Stimulated activated CD4-positive, alpha-beta T cell treated with anti-CD3 and anti-CD28 coated beads, Interleukin-2, amount 100 ng/mL, for 24 hours (primary cell): ENCODE measurements around the gene GXYLT1.
"Not testable (repeated sequence)": the region's sequence is repeated elsewhere in the genome, so short reads cannot be mapped to it uniquely, and the experiment has no call there.

Experiments used
- DNase-seq, 2 donors: peaks; one replicate each; pipeline ENCODE4 v3.0.0-alpha.2; 2020

The GXYLT1 gene, protein sequence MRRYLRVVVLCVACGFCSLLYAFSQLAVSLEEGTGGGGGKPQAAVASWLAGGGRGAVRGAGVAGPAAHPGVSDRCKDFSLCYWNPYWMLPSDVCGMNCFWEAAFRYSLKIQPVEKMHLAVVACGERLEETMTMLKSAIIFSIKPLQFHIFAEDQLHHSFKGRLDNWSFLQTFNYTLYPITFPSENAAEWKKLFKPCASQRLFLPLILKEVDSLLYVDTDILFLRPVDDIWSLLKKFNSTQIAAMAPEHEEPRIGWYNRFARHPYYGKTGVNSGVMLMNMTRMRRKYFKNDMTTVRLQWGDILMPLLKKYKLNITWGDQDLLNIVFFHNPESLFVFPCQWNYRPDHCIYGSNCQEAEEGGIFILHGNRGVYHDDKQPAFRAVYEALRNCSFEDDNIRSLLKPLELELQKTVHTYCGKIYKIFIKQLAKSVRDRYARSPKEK

DNA sequence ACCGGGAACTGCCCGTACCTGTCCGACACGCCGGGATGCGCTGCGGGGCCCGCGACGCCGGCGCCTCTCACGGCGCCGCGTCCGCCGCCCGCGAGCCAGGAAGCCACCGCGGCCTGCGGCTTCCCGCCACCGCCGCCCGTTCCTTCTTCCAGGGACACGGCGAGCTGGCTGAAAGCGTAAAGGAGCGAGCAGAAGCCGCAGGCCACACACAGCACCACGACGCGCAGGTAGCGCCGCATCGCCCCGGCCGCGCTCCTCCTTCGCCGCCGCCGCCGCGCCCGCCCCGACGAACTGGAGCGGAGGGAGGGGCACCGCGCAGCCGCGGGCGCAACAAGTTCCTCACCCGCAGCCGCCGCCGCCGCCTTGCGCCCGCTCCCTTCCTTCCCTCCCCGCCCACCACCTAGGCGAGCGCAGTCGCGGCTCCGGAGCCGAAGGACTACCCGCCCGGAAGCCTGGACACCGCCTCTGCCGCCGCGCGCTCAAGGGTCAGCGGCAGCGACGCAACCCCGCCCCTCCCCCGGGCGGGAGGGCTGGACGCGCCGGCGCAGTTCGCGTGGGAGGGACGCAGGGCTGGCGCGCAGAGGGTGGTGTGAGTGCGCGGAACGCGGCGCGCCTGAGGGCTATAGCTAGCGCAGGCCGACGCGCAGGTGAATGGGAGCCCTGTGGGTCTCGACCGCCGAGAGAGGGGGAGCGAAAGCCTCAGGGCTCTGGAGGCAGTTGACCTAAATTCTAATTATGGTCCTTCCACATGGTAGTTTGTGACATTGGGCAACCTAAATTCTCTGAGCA is at the start of gene GXYLT1:
TSS of gene GXYLT1 (minus strand) at position 467 of the 789 bp plus-strand sequence. CDS start at position 239, 228 bp downstream.
- peak; percentile 84 to 88 for DNase-seq

DNA sequence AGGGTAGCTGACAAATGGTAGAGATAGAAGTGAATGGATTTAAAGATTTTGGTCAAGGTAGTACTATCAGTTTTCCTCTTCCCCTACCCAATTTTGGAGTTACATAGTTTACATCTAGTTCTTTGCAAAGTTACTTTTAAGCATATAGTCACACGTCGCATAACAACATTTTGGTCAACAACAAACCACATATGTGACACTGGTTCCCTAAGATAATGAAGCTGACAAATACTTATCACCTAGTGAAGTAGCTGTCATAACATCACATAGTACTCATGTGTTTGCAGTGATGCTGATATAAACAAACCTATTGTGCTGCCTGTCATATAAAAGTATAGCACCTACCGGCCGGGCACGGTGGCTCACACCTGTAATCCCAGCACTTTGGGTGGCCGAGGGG is 48.0 kb upstream of the GXYLT1 start:
- no peak for DNase-seq

DNA sequence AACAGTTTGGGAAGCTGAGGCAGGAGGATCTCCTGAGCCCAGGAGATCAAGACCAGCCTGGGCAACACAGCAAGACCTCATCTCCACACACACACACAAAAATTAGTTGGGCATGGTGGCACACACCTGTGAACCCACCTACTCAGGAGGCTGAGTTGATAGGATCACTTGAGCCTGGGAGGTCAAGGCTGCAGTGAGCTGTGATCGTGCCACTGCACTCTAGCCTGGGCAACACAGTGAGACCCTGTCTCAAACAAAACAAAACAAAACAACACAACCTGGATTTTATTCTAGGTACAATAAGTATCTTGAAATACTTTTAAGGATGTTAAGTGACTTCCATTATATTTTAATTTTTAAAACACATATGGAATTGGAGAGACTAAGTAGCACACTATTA is 47.6 kb upstream of the GXYLT1 start:
- no peak for DNase-seq

DNA sequence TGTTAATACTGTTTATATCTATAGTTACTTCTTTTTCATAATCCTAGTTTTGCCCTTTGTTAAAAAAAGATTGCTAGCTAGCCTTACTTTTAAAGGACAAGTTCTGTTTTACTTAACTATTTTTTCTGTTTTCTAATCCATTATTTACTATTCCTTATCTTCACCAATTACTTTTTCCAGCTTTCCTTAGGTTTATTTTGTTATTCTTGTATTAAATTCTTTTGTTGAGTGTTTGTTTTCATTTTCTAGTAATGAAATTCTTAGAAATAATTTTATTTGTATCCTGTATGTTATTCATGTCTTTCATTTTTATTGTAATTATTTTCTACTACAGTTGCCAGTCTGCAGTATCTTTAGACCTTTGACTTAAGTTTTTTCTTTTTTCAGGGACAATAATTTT is 45.7 kb upstream of the GXYLT1 start:
- no peak for DNase-seq

DNA sequence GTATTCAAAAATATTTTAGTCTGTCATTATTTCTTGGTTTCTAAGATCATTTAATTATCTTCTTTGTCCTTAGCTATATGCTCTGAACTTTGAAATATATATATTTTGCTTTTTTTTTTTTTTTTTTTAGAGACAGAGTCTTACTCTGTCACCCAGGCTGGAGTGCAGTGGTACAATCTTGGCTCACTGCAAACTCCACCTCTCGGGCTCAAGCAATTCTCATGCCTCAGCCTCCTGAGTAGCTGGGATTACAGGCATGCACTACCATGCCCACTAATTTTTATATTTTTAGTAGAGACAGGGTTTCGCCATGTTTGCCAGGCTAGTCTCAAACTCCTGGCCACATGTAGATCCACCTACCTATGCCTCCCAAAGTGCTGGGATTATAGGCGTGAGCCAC is 43.6 kb upstream of the GXYLT1 start:
- DNase-seq: not testable (repeated sequence)

DNA sequence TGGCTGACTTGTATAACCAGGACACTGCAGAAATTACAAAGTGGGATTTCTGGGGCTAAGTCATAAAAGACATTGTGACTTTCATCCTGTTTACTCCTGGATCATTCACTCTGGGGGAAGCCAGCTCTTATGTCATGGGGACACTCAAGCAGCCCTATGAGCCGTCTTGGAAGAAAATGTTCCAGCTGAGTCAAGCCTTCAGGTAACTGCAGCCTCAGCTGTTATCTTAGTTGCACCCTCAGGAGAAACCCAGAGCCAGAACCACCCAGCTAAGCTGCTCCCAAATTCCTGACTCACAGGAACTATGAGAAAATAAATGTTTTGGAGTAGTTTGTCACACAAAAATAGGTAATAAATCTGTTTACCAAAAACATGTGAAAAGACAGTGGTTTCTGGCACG is 43.1 kb upstream of the GXYLT1 start:
- no peak for DNase-seq

DNA sequence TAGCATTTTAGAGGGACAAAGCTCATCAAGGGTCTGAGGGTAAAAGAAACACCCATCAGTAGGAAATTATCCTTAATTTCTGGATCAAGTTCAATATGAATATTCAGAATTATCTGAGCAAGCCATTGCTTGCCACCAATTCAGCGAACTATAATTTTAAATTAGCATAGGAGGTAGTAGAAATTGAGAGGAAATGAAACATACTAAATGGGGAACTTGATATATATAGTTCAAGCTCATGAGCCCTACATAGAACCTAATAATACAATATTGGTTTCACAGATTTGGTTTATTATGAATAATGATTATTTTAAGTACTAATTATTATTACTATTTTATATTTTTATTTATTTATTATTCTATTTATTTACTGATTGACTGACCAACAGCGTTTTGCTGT is 42.1 kb upstream of the GXYLT1 start:
- no peak for DNase-seq

DNA sequence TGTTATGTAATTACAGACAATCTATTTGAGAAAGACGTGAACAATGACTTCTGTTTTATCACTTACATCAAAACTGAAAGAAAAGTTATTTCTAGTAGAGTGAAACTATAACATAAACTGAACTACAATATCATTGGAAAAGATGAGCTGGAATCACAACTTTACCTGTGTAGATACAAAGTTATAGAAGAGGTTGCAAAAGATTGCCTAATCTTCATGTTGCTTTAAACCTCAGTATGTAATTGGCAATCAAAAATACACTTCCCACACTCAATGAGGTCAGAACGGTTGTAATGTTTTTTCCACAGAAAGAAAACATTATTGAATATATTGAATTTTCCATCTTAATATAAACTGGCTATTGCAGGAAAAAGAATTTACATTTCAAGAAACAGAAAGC is 37.7 kb upstream of the GXYLT1 start:
- DNase-seq: no peak

DNA sequence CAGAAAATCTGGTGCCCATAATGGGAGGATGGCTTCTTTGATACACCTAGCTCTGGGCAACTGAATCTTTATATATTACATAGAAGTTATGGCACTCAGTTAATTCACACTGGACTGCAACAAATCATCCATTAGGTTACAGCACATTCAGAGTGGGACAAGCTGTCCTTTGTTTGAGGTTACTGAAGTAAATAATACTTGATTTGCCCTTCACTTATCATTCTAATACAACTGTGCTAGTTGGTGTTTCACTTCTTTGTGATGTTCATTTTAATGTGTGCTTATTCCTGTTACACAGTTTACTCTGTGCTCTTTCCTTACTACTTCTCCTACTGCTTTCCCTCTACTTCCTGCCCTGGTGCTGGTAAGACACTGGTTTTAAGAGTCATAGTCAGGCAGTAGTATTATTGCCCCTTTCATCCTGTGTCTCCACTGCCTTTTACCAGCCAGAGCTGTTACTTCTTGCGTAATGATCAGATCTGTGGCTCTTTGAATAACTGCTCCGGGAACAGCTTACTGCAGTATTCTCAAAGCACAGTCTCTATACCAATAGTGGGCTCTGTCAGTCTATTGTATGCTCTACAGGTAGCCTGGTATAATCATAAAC is 36.4 kb upstream of the GXYLT1 start:
- DNase-seq: no peak

DNA sequence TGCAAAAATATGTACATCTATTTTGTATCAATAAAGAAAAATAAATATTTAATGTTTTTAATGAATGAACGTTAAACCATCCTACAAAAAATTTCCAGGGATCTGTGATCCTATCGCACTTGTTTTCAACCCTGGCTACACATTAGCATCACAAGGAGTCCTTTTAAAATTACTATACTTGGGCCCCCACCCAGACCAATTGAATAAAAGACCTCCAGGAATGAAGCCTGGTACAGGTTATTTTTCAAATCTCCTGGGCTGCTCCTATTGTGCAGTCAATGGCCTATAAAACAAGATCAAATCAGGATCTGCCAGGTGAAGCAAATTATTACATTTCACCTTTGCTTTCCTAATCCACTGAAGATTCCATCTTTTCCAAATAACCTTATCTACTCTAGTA is 33.4 kb upstream of the GXYLT1 start:
- no peak for DNase-seq

DNA sequence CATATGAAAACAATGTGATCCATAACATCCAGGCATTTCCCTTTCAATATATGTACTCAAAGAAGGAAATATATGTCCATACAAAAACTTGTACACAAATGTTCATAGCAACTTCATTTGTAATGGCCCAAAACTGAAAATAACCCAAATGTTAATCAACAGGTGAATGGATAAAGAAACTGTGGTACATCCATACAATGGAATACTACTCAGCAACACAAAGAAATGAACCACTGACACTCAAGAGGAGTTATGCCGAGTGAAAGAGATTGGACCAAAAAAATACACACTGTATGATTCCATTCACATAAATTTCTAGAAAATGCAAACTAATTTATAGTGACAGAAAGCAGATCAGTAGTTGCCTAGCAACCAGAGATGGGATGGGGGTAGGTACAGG is 30.3 kb upstream of the GXYLT1 start:
- no peak for DNase-seq

DNA sequence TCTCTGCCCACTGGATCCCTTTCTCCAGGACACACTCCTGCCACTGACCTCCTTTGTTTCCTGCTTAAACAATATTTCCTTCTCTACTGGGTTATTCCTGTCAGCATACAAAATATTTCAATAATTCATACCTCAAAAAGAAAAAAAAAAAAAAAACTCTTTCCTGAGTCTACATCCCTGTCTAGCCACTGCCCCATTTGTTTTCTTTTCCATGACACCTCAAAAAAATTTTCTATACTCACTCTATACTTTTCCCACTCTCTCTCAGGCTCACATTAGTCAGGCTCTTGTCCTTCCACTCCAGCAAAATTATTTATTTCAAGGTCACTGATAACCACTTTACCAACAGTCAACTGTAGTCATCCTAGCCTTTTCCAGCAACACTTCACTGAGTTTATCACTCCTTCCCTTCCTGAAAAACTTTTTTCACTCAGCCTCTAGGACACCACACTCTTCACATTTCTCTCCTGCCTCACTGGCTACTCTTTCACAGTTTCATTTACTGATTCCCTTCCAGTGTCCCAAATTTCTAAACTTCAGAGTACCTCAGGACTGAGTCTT is 29.4 kb upstream of the GXYLT1 start:
- DNase-seq: no peak

DNA sequence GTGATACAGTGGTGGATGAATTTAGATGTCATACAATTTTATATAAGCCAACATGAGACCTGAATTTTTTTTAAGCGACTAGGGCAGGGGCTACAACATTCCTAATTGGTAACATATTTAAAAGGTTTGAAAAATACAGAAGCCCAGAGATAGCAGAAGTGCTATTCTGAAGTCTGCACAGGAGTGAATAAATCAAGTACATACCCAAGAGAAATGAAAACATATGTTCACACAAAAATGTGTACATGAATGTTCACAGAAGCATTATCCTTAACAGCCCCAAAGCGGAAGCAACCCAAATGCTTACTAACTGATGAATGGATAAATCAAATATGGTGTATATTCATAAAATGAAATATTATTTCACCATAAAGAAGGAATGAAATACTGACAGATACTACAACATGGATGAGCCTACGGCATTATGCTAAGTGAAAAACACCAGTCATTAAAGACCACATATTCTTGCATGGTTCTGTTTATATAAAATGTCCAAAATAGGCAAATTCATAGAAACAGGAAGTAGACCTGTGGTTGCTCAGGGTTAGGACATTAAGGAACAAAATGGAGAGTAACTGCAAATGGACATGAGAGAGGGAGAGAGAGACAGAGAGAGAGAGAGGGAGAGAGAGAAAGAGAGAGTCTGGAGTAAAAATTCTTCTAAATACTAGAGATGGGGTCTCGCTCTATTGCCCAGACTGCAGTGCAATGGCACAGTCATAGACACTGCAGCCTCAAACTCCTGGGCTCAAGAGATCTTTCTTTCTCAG is 28.0 kb upstream of the GXYLT1 start:
- DNase-seq: no peak

DNA sequence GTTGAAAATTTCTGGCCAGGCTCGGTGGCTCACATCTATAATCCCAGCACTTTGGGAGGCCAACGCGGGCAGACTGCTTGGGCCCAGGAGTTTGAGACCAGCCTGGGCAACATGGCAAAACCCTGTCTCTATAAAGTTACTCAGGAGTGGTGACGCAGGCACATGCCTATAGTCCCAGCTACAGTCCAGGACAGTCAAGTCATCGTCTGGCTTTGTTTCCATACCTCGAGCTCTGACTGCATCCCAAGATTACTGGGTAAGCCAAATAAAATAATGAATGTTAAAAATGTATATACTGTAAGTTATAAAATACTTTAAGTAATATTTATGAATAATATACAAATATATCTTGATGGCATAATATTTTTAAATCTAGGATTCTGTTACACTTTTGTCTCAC is 23.0 kb upstream of the GXYLT1 start:
- DNase-seq: no peak

DNA sequence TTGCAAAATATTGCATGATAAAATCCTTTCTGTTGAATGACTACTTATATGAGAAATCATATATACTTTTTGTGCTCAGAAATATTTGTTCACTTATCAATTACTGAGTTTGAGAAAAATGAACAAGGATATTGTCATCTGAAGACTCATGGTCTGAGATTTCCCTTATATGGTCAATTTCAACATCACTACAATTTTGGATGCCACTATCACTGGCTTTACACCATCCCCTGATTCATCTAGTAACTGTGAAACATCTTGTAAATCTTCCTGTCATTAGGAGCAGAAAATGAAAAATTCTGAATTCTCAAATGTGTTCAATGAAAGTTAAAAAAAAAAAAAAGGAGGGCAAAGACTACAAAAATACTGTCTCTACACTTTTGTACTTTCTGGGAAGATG is 21.8 kb upstream of the GXYLT1 start:
- DNase-seq: no peak

DNA sequence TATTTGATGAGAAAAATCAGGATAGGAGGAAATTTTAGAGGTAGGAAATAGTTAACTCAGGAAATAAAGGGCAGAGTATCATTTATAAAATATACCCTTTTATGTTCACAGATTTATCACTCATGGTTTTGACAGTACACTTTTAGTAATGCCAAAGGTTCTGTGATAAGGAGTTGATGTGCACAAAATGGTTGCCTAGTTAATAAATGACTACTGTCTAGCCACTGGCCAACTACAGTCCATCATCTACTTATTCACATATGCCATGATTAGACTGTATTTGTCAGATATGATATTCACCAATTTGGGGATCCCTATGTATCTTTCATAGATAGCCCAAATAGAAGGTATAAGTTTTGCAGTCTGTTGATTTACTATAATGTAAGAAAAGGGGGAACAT is 19.2 kb upstream of the GXYLT1 start:
- DNase-seq: no peak

DNA sequence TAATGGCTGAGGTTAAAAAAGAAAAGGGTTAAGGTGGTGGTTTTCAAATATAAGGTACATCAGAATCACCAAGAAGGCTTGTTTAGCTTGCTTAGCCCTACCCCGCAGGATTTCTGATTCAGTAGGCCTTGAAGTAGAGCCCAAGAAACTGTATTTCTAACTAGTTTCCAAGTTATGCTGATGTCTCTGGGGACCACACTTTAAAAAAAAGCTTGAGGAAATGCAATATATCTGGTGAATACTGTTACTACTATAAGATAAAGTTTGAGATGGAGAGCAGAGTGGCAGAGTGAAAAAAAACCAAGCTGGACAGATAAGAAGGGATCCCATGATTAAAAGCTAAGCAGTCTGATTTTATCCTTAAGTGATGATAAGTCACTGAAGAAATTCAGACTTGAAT is 18.3 kb upstream of the GXYLT1 start:
- DNase-seq: no peak

DNA sequence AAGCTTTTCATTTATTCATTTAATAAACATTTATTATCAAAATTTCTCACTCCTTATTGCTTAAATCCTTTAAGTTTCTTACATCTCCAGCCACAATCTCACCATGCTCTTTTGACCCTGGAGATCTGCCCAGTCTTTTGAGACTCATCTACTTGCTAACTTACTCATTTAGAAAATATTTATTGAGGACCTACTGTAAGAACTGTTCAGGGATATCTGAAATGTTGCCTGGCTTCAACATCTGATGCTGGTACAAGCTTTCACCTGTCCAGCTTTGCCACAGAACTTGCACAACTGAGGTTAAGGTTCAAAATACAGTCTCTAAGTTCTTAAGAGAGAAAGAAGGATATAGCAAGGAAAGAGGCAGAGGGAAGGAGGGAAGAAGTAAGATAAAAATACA is 17.5 kb upstream of the GXYLT1 start:
- no peak for DNase-seq

DNA sequence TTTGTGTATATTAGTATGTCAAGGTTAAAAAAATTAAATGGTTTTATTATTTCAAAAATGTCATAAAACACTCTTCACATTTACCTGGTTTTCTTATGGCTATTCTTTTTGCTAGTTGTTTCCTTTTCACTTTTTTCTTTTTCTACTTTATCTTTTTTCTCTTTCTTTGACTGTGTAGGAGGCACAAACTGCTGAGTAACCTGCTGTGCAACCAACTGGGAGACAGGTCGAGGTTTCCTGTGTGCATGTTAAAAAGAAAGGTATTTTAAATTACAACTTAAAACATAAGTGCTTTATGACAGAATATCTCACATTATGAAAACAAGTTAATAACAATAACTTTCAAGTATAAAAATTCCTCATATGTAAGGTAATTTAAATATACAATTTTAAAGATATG is 16.9 kb upstream of the GXYLT1 start:
- DNase-seq: no peak

DNA sequence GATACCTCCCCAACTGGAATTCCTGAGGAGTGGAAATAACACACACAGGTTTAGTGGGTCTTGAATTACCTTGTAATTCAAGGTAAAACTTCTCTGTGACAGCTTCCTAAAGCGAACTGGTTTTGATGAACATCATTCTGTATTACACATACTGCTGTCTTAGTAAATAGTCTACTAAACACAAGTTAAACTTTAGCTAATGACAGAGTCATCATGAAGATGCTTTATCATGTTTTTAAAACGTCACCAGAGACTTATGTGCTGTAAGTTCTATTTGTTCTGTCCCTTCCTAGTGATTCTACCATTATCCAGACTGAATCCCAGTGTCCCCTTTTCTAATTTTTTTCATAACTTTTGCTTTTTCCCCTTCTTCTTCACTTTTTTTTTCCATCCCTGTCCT is 11.6 kb upstream of the GXYLT1 start:
- DNase-seq: no peak

DNA sequence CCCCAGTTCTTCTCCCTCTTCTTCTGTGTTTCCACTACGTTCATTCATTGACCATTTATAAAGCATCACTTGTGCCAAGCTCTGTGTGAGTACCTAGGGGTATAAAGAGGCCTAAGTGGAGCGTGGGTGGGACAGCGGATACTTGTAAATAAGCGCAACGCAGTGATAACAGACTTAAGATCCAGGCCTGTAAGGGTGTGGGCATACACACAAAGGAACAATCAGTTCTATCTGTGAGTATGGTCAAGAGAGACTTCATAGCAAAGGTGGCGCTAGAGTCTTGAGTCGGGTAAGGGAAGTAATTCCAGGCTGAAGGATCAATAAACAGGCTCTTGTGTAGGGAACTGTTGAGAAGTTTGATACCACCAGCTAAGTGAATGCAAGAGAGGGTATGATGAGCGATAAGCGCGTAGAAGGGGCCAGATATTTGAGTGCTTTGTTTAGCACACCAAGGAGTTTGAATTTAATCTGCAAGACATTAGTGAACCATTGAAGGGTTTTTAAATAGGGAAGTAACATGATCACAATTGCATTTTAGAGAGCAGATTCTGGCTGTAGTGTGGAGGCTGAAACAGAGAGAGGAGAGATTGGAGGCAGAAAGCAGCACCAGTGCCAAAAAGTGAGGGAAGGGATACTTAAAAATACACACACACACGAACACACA is 1.0 kb upstream of the GXYLT1 start:
- no peak for DNase-seq

DNA sequence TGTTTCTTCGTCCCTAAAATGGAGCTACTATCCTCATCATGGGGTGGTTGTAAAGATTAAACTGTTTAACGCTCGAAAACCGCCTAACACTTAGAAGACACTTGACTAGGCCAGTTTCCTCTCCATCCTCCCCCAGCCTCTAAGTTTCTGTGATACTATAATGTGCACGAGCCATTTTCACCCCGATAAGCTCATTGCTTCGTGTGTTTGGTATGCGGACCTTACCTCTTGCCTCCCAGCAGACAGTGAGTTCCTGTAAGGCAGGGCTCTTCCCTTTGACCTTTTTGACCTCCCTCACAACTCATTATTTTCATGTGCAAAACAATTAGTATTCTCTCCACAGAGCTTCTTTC is 499 bp upstream of the GXYLT1 start:
- no peak for DNase-seq

DNA sequence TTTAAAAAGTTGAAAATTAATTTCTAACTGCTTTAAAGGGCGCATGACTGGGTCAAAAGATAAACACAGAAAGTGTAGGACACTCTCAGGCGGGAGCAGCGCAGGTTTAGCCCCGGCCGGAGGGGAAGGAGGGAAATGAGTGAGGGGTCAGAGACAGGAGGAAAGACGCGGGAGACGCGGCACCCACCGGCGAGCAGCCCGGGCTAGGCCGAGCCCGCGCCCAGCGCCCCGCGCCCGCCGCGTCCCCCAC is 591 bp downstream of the GXYLT1 start:
- DNase-seq: peak in 1 of 2 donors; percentile 25
